Measurements from ENCODE around the gene TMEM192.
"Not testable (repeated sequence)": the region's sequence is repeated elsewhere in the genome, so short reads cannot be mapped to it uniquely, and the experiment has no call there.

Gene TMEM192

GRCh38 chr4:165092187-165092586, 20.5 kb downstream of the TMEM192 start:
- DNase-seq (ENCODE audit: low read depth, low spot score), result not testable (repeated sequence)

- no peak for DNase-seq (ENCODE audit: low read depth, low spot score)
These were observed 24.3 kb downstream of the TMEM192 start for GRCh38 chr4:165088366-165088765.

DNA sequence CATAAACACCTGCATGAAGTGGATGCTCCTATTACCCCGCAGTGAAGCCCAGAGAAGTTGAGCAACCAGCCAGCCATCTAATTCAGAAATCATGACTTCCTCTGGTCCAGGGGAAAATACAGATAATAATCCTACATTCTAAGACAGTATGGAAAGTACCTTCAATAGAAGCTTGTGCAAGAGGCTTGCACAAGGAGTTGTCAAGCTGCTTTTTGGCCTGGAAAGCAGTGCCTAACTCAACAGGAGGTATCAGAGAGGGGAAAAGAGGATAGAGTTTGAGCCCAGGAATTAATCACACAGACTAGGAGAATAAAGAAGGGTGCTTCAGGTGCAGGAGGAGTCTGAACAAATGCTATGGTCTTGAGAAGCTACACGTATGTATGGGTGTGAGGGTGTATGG, 26.7 kb downstream of the TMEM192 start:
- DNase-seq (ENCODE audit: low read depth, low spot score), result no peak

DNA sequence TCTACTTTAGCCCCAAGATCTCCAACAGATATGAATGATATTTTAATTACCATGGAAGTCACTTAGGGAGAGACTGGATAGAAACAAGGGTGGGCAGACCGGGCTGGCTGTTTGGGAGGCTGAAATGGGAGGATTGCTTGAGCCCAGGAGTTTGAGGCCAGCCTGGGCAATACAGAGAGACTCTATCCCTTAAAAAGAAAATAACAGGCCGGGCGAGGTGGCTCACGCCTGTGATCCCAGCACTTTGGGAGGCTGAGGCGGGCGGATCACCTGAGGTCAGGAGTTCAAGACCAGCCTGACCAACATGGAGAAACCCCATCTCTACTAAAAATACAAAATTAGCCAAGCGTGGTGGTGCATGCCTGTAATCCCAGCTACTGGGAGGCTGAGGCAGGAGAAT, 27.9 kb downstream of the TMEM192 start:
- not testable (repeated sequence) for DNase-seq (ENCODE audit: low read depth, low spot score)

- no peak for DNase-seq (ENCODE audit: low read depth, low spot score)
These were observed 33.2 kb downstream of the TMEM192 start for GRCh38 chr4:165079476-165079875.

DNA sequence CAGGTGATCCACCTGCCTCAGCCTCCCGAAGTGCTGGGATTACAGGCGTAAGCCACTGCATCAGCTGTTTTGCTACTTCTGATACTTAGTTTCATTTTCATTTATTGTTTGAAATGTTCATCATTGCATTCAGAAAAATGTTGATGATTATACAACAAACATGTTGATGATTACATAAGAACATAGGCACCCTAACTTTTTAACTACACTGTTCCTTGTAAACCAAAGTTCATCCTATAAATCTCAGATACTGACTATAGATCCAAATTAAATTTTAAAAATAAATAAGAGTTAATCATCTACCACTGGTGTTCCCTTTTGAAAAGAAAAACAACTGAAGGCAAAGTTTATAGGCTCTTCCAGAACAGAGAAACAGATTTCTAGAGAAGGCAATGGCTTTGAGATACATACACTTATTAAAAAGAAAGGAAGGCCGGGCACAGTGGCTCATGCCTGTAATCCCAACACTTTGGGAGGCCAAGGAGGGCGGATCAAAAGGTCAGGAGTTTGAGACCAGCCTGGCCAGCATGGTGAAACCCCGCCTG, 35.6 kb downstream of the TMEM192 start:
- DNase-seq (ENCODE audit: low read depth, low spot score), result no peak

- peak; percentile 47 for DNase-seq (ENCODE audit: low read depth, low spot score)
These were observed 39.3 kb downstream of the TMEM192 start for GRCh38 chr4:165073346-165073745.

DNA sequence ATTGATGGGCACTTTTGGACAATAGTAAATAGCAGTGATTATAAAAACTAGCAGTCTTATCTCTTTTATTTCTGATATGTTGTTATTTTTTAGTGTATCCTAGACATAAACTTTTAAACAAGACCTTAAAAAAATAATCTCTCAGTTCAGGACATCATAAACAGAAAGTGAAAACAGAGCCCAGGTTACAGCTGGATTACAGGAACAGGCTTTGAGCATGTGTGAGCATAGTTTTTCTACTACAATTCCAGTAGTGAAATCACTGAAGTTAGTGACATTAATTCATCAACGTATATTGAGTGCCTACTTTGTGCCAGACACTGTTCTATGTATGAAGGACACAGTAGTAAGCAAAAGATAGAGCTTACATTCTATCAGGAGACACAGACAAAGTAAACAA, 42.1 kb downstream of the TMEM192 start:
- DNase-seq (ENCODE audit: low read depth, low spot score), result no peak

GRCh38 chr4:165060938-165061337, 51.7 kb downstream of the TMEM192 start:
- DNase-seq (ENCODE audit: low read depth, low spot score), result no peak

DNA sequence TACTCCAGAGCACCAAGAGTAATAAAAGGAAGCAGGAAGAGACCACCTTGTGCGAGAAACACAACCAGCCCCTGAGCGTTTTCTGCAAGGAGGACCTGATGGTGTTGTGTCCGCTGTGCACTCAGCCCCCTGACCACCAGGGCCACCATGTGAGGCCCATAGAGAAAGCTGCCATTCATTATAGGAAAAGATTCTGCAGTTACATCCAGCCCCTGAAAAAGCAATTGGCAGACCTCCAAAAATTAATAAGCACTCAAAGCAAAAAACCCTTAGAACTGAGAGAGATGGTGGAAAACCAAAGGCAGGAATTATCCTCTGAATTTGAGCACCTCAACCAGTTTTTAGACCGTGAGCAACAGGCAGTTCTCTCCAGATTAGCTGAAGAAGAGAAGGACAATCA, 53.3 kb downstream of the TMEM192 start:
- DNase-seq (ENCODE audit: low read depth, low spot score), result no peak

GRCh38 chr4:165058666-165059065, 54.0 kb downstream of the TMEM192 start:
- no peak for DNase-seq (ENCODE audit: low read depth, low spot score)

DNA sequence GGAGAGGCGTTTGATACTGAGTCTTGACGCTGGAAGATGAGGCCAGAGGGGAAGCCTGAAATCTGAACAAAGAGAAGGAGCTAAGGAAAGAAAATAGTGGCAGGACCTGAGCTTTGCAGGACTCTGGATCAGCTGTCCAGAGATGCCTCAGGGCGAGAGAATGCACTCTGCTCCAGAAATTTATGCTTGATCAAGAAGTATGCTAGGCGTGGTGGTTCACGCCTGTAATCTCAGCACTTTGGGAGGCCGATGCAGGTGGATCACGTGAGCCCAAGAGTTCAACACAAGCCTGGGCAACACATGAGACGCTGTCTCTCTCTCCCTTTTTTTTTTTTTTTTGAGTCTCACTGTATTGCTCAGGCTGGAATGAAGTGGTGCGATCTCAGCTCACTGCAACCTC, 57.1 kb downstream of the TMEM192 start:
- no peak for DNase-seq (ENCODE audit: low read depth, low spot score)

- no peak for DNase-seq (ENCODE audit: low read depth, low spot score)
These were observed 59.0 kb downstream of the TMEM192 start, which contains the start of gene TRIM75 for GRCh38 chr4:165053645-165054044. TRIM75 (plus strand) TSS chr4:165053866; CDS start chr4:165059148, 5,282 bp downstream.

GRCh38 chr4:165052627-165053026, 60.0 kb downstream of the TMEM192 start:
- no peak for DNase-seq (ENCODE audit: low read depth, low spot score)

- DNase-seq (ENCODE audit: low read depth, low spot score), result peak; percentile 63
These were observed 64.5 kb downstream of the TMEM192 start for GRCh38 chr4:165048170-165048569.

GRCh38 chr4:165031436-165032211, 81.0 kb downstream of the TMEM192 start, which contains the start of gene TRIM60:
TRIM60 (plus strand) TSS chr4:165031999; CDS start chr4:165040073, 8,074 bp downstream.
- DNase-seq (ENCODE audit: low read depth, low spot score), result peak; percentile 58

DNA sequence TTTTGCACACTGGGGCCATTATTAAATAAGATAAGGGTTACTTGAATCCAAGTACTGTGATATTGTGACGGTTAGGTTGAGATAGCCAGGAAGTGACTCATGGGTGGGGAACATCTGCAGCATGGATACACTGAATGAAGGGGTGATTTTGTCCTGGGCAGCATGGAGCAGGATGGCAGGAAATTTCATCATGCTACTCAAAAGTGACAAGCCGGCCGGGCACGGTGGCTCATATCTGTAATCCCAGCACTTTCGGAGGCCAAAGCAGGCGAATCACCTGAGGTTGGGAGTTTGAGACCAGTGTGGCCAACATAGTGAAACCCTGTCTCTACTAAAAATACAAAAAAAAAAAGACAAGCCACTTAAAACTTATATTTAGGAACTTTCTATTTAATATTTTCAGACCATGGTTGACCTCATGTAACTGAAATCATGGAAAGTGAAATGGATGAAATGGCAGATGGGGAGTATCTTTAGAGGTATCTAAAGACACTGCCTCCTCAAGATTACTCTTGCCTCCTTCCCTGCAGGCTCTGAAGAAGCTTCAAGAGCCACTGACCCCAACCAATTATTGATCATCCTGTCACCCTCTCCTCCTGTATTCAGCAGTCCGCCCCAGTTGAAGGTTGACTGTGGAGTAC, 84.8 kb downstream of the TMEM192 start:
- no peak for DNase-seq (ENCODE audit: low read depth, low spot score)

DNA sequence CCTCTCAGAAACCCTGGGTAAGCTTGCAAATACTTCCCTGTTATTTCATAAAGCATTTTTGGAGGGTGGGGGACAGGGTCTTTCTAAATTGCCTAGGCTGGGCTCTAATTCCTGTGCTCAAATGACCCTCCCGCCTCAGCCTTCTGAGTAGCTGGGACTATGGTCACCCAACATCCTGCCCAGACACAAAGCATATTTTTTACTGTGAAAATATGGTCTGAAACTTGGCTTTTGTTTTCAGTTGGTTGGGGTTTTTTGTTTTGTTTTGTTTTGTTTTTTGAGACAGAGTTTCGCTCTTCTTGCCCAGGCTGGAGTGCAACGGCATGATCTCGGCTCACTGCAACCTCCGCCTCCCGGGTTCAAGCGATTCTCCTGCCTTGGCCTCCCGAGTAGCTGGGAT, 86.9 kb downstream of the TMEM192 start:
- not testable (repeated sequence) for DNase-seq (ENCODE audit: low read depth, low spot score)
